HK-2 (cell line): ENCODE measurements around the gene SLC26A2.
"Not testable (repeated sequence)": the region's sequence is repeated elsewhere in the genome, so short reads cannot be mapped to it uniquely, and the experiment has no call there.

ENCODE experiments used
- DNase-seq: peaks from one replicate; pipeline ENCODE4 v3.0.0-alpha.2; 2018; ENCODE audit not compliant: unreplicated experiment

The SLC26A2 gene

GRCh38 chr5:149937610-149938009 lies 22.9 kb upstream of the SLC26A2 start:
- DNase-seq: no peak

DNA sequence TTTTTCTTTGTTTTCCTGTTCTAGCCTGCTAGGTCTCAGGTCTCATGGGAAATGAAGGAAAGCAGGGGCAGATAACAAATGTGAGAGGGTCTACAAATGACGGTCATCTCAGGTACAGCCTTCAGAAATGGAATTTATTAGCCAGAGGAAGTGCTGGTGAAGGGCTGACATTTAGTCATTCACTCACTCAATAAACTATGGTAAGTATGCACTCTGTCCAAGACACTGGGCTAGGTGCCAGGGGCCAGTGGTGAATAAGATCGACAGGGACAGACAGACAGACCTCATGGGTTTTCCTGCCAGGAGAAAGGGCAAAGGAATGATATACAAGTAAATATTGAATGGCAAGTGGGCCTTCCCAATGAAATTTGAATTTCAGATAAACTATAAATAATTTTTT lies 22.3 kb upstream of the SLC26A2 start:
- DNase-seq: peak; percentile 83

DNA sequence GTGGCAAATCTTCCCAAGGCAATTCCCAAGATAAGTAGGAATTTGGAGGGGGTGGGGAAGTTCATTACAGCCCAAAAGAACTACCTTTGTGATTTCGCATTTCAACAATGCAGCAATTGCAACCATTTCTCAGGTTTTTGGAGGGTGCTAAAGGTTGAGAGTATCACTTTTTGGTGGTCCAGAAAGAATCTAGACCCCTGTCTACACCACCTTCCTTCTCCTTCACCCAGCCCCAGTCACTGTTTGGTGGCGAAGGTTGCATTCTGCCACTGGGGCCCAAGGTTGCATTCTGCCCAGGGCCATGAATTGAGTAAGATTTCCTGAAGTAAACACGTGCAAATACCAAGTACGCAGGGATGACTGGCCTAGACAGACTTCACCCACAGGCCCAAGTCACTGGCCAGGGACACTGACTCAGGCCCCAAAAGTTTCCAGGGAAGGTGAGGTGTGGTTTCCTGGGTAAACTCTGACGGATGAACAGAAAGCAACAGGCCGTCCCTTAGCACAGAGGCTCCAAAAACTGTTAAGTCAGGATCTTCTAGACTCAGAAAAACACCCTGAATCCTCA lies 21.7 kb upstream of the SLC26A2 start:
- peak; percentile 78 for DNase-seq

DNA sequence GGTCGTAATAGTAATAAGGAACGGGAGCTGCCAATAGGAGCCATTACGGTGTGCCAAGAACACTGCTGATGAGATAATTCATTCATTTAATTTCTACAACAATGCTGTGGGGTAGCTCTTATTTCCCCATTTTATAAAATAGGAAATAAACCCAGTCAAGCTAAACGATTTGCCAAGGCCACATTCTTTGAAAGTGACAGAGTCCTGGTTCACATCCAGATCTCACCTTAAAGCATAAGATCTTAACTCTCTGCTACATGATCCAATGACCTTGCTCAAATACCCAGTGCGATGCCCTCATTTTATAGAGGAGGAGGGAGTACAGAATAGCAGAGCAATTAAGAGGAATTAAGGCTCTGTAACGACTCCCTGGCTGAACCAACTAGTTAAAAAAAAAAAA lies 21.0 kb upstream of the SLC26A2 start:
- no peak for DNase-seq

DNA sequence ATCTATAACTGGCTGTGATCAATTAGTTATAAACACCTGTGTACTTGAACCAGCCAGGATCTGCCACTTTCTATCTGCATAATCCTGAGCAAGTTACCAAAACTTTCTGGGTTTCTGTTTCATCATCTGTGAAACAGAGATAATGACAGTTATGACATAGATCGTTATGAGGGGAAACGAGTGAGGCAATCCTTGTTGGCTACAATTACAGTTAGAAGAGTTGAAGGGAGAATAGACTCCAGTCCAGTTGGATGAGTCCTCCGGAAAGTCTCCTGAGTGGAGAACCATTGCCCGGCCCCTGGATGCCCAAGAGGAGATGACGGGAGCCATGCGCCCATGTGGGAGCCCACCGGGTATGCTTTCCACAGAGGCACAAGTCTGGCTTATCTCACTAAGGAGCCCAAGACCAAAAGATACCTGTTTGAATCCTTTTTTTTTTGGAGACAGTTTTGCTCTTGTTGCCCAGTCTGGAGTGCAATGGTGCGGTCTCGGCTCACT lies 20.4 kb upstream of the SLC26A2 start:
- DNase-seq: no peak

DNA sequence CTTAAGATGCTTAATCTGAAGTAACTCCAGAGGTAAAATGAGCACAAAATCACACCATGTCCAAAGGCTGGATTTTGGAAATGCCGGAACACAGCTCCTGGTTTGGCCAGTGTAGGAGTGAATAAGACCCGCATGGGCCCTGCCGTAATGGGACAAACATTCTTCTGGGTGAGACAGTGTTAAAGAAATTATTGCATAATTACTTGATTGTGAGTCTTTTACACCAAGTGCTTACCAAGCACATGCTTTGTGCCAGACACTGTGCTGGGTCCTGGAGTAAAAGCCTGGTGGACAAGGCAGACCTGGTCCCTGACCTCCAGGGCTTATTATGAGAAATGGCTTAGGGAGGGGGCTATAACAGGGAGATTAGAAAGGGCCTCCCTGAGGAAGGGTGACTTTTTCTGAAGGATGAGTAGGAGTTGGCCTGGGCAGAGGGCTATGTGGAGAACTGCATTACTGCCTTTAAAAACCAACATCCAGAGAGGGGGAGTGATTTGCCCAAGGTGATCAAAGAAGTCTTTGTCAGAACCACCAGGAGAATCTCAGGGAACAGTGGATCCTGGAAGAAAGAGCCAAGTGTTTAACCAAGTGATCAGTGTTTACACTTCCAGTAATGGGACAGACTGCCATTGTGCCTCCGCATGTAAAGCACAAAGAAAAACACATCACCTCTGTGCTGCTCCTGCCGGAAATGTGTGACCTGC lies 19.5 kb upstream of the SLC26A2 start:
- DNase-seq: no peak

DNA sequence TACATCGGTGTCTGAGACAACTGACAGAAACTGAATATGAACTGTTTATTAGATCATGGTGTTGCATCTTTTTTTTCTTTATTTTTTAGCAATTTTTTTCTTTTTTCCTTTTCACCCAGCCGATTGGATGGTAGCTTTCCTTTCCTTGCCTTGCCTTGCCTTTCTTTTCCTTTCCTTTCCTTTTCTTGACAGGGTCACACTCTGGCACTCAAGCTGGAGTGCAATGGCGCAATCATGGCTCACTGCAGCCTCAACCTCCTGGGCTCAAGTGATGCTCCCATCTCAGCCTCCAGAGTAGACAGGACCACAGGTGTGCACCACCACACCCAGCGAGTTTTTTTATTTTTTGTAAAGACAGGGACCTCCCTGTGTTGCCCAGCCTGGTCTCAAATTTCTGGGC lies 18.8 kb upstream of the SLC26A2 start:
- no peak for DNase-seq

GRCh38 chr5:149942199-149942598 lies 18.4 kb upstream of the SLC26A2 start:
- no peak for DNase-seq

- not testable (repeated sequence) for DNase-seq
Measured at GRCh38 chr5:149942741-149943169, 17.8 kb upstream of the SLC26A2 start.

- not testable (repeated sequence) for DNase-seq
Measured at GRCh38 chr5:149943177-149943949, 17.2 kb upstream of the SLC26A2 start.

GRCh38 chr5:149944666-149945065 lies 15.9 kb upstream of the SLC26A2 start, which contains the start of gene PDE6A:
TSS of gene PDE6A (minus strand) at chr5:149944793. CDS start at chr5:149944673, 120 bp downstream.
- no peak for DNase-seq

DNA sequence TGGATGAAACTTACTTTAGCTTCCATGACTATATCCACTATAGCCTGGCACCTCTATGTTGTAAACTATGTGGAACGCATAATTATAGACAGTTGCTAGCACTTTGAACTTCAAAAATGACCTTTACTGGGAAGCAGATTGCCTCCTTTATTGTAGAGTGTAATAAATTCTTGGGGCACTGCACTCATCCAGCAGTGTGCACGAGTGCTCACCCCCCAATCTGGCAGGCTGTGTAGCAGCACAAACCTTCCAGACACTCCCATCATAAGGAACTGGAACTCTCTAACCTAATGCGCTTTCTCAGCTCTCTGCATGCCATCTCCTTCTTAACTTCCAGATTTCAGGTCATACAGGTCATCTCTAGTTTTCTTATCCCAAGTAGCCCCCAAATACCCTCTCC lies 14.4 kb upstream of the SLC26A2 start:
- no peak for DNase-seq

DNA sequence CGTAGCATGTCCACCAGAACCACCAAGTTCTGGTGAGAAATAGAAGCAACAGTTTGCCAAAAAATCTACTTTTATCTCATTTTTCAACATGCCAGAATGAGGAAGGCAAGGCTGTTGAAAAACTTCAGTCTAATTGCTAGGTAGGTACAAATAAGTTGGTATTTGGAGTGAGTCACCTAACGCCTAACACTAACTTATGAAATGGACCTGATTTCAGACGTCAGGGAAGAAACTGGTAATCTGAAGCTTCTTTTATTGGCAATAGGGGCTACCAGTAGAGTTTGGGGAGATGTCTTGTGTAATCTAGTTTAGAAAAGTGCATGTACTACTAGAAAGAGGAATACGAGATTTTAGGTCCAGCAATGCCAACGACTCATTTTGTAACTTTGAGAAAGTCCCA lies 11.6 kb upstream of the SLC26A2 start:
- DNase-seq: no peak

DNA sequence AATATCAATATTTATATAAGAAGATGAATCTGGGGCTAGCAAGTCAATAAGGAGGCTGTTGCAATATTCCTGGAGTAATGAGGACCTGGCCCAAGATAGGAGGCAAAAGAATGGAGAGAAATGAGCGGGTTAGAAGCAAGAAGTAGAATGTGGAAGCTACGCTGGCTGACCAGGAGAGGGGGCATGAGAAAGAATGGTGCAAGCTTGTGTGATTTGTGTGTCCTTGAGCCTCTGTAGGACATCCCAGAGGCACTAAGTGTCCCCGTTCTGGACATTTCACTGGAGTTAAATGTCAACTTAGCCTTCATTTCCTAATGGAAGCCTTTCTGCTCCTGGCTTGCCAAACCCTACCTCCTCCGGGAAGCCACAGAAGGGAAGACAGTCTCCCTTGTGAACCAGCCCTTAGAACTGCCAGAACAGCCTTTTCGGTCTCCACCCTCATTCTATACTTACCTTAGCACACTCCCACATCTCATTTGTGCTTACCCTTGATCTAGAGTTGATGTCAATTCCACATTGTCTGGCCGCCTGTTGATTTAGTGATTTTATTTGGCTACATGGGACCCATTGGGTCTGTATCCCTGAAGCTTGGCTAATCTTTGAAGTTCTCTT lies 9.3 kb upstream of the SLC26A2 start:
- no peak for DNase-seq

GRCh38 chr5:149953436-149954121 lies 7.0 kb upstream of the SLC26A2 start:
- DNase-seq: no peak

DNA sequence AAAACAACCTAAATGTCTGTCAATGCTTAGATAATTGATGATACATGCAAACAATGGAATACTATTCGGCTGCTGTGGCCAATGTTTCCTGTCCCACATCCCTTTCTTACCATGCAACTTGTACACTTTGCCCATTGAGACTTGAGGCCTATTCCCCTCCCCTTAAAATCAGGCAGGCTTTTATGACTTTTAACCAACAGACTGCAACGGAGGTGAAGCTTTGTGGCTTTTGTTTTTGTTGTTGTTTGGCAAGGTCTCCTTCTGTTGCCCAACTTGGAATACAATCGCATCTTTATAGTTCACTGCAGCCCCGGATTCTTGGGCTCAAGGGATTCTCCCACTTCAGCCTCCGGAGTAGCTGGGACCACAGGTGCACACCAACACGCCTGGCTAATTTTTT lies 5.8 kb upstream of the SLC26A2 start:
- DNase-seq: no peak

- no peak for DNase-seq
Measured at GRCh38 chr5:149956685-149957084, 3.9 kb upstream of the SLC26A2 start.

GRCh38 chr5:149957855-149958254 lies 2.7 kb upstream of the SLC26A2 start:
- peak; percentile 75 for DNase-seq

GRCh38 chr5:149959406-149960236 lies 937 bp upstream of the SLC26A2 start:
- peak; percentile 30 for DNase-seq

DNA sequence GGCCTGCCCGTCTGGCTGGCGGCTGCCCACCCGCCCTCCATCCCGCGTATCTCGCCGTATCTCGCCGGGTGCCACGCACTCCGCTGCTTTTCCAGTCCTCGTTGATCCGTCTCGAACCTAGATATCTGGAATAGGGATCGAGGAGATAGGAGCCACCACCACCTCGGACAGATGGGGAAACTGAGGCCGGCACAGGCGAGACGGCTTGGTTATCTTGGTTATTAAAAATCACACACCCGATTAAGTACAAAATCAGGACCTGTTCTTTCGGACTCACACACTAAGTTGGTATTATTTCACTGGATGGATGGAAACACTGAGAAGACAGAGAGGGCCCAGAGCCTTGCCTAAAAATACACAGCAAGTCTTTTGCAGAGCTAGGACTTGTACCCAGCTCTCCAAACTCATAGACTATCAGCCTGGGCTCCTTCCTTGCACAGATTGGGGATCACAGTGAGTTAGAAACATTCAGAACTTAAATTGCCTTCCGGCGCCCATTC lies 678 bp downstream of the SLC26A2 start:
- no peak for DNase-seq
